ENCODE measurements around the gene APP.

- TF ChIP-seq CTCF (IDR thresholded peaks at IDR 0.05; ENCODE audit: insufficient read depth, low read length, poor library complexity, severe bottlenecking) (no peak), EZH2phosphoT487 (conservative IDR thresholded peaks at IDR 0.05; ENCODE audit: low read length) (no peak)
Measured at GRCh38 chr21:25934130-25934529, 236.4 kb downstream of the APP start.
